Measurements from ENCODE around the gene MYO5C. TPM values are rescaled to one million over a fixed set of nuclear protein-coding genes. Genes with fewer than 3 reads are reported as not detected.

Gene MYO5C
- total RNA-seq, 2 donors from 2014 or later = 3.0 to 18.4 TPM

GRCh38 chr15:52146776-52147175, 148.8 kb downstream of the MYO5C start:
- Histone ChIP-seq H3K4me3 (no peak overlapping the region), H3K4me1 (ENCODE audit: control insufficient read depth in 1 of 2, low read depth in 2 of 2) (no peaks in the 10 kb centered on the region), H3K9me3 (no peaks in the 10 kb centered on the region), H3K36me3 (peaks cover 22% of the 10 kb centered on the region), H3K27me3 (replicated peaks; ENCODE audit: insufficient read depth) (no peaks in the 10 kb centered on the region), H3K27ac (no peak overlapping the region)
- ATAC-seq (ENCODE audit: insufficient number of reproducible peaks, low FRiP score, low read depth) (no peak), DNase-seq (ENCODE audit: low spot score) (no peak)
- no peak for TF ChIP-seq CTCF (IDR thresholded peaks at IDR 0.05)

DNA sequence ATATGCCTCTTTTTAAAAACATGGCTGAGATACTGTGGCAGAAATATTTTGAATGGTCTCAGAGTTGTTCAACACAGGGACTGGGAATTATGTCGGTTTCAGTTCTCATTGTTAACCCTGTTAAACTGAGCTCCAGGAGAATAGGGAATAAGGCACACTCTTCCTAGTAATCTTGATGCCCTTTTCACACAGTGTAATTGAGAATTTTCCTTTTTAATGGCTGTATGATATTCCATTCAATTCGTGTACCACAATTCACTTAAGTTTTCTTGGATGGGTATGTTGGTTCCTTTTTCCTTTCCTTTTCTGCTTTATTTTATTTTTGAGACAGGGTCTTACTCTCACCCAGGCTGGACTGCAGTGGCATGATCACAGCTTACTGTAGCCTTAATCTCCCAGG, 149.3 kb downstream of the MYO5C start:
- no peak for ATAC-seq (ENCODE audit: insufficient number of reproducible peaks, low FRiP score, low read depth)
- Histone ChIP-seq H3K4me1 (ENCODE audit: control insufficient read depth in 1 of 2, low read depth in 2 of 2) (no peaks in the 10 kb centered on the region), H3K36me3 (peaks cover 21% of the 10 kb centered on the region), H3K27me3 (replicated peaks; ENCODE audit: insufficient read depth) (no peaks in the 10 kb centered on the region), H3K4me3 (no peak overlapping the region), H3K9me3 (no peaks in the 10 kb centered on the region), H3K27ac (no peak overlapping the region)
- TF ChIP-seq CTCF (IDR thresholded peaks at IDR 0.05) = no peak
- no peak for DNase-seq (ENCODE audit: low spot score)

GRCh38 chr15:52144656-52145178, 150.9 kb downstream of the MYO5C start:
- Histone ChIP-seq H3K27ac (no peak overlapping the region), H3K9me3 (no peaks in the 10 kb centered on the region), H3K27me3 (replicated peaks; ENCODE audit: insufficient read depth) (no peaks in the 10 kb centered on the region), H3K4me1 (ENCODE audit: control insufficient read depth in 1 of 2, low read depth in 2 of 2) (no peaks in the 10 kb centered on the region), H3K36me3 (peaks cover 16% of the 10 kb centered on the region), H3K4me3 (no peak overlapping the region)
- TF ChIP-seq CTCF (IDR thresholded peaks at IDR 0.05) = no peak
- DNase-seq (ENCODE audit: low spot score) = no peak
- ATAC-seq (ENCODE audit: insufficient number of reproducible peaks, low FRiP score, low read depth) = no peak

GRCh38 chr15:52143873-52144272, 151.7 kb downstream of the MYO5C start:
- peaks cover 10% of the 10 kb centered on the region for H3K36me3 ChIP-seq
- no peak for ATAC-seq (ENCODE audit: insufficient number of reproducible peaks, low FRiP score, low read depth)

More at GRCh38 chr15:52143873-52144272, 151.7 kb downstream of the MYO5C start:
- Histone ChIP-seq H3K27ac (no peak overlapping the region), H3K9me3 (no peaks in the 10 kb centered on the region), H3K27me3 (replicated peaks; ENCODE audit: insufficient read depth) (no peaks in the 10 kb centered on the region), H3K4me3 (no peak overlapping the region), H3K4me1 (ENCODE audit: control insufficient read depth in 1 of 2, low read depth in 2 of 2) (no peaks in the 10 kb centered on the region)
- no peak for TF ChIP-seq CTCF (IDR thresholded peaks at IDR 0.05)
- DNase-seq (ENCODE audit: low spot score) = no peak

Other genes starting within 250 kb of the MYO5C start
- not detected for gene BCL2L10, start 183.0 kb downstream of the MYO5C start, total RNA-seq
- 10 to 100 TPM; 27.9 to 43.2 TPM for gene GNB5, start 104.4 kb downstream of the MYO5C start, total RNA-seq
- gene MYO5A, start 233.1 kb upstream of the MYO5C start, total RNA-seq = 10 to 100 TPM; 37.6 to 58.8 TPM

All from thoracic aorta (tissue), 2 donors.